ENCODE data around the gene MYOM3. TPM values are rescaled to one million over a fixed set of nuclear protein-coding genes. Genes with fewer than 3 reads are reported as not detected.

MYOM3 gene
- total and polyA plus RNA-seq, 2 of the 13 experiments (the other 11 are each of a cell fraction or from before 2014, with no cell fraction given): 5.8 to 15.3 TPM

- TF ChIP-seq ZNF597 (CRISPR knock-in tag; IDR thresholded peaks at IDR 0.05) (no peak), SNAPC4 (CRISPR knock-in tag; IDR thresholded peaks at IDR 0.05) (no peak), MIER3 (CRISPR knock-in tag; IDR thresholded peaks at IDR 0.05; ENCODE audit: borderline replicate concordance) (peak; percentile 66; the same call in 1 of the 2 replicates), ZNF547 (CRISPR knock-in tag; IDR thresholded peaks at IDR 0.05) (no peak), TARDBP (CRISPR knock-in tag; IDR thresholded peaks at IDR 0.05) (peak; percentile 70; the same call in 1 of the 2 replicates), NR3C1 (CRISPR knock-in tag; IDR thresholded peaks at IDR 0.05) (no peak), ZNF160 (CRISPR knock-in tag; IDR thresholded peaks at IDR 0.05) (no peak), ZBTB2 (CRISPR knock-in tag; IDR thresholded peaks at IDR 0.05; ENCODE audit: low read depth) (no peak), ZBTB14 (CRISPR knock-in tag; IDR thresholded peaks at IDR 0.05) (no peak), ZNF382 (CRISPR knock-in tag; IDR thresholded peaks at IDR 0.05; ENCODE audit: borderline replicate concordance) (no peak), ZKSCAN8 (CRISPR knock-in tag; IDR thresholded peaks at IDR 0.05; ENCODE audit: borderline replicate concordance) (peak; percentile 11; the same call in 1 of the 2 replicates), EZH2 (conservative IDR thresholded peaks at IDR 0.05; ENCODE audit: low read depth, low read length) (no peak), ARID3A (IDR thresholded peaks at IDR 0.05; ENCODE audit: low read depth, low read length) (no peak), ZBTB34 (CRISPR knock-in tag; IDR thresholded peaks at IDR 0.05) (no peak)
Measured at GRCh38 chr1:24118410-24119242, 6.7 kb upstream of the MYOM3 start (continued).

All from HepG2 (cell line).